ENCODE results near the gene ZCWPW1. TPM values are rescaled to one million over a fixed set of nuclear protein-coding genes. Genes with fewer than 3 reads are reported as not detected.

Gene ZCWPW1
- polyA plus RNA-seq, 1 of the 3 experiments (the other 2 are of a cell fraction) = 4.1 TPM

- H3K27ac ChIP-seq (ENCODE audit: low read depth in 2 of 2, low read length in 1 of 2) = no peak overlapping the region
- no peak for DNase-seq
- H3K79me2 ChIP-seq (ENCODE audit: insufficient read depth) = no peaks in the 10 kb centered on the region
- TF ChIP-seq NRF1 (IDR thresholded peaks at IDR 0.05; ENCODE audit: low read depth, low read length) (no peak), ELF1 (IDR thresholded peaks at IDR 0.05) (no peak), CHD2 (IDR thresholded peaks at IDR 0.05; ENCODE audit: low read length, partially characterized antibody) (no peak), EP300 (IDR thresholded peaks at IDR 0.05; ENCODE audit: borderline replicate concordance in 1 of 2, low read depth in 1 of 2, low read length in 1 of 2) (no peak), MEF2A (IDR thresholded peaks at IDR 0.05; ENCODE audit: borderline replicate concordance, low read depth) (no peak), RXRA (IDR thresholded peaks at IDR 0.05; ENCODE audit: borderline replicate concordance, low read depth) (no peak), FOXM1 (IDR thresholded peaks at IDR 0.05; ENCODE audit: low read depth) (no peak), JUND (IDR thresholded peaks at IDR 0.05) (no peak)
- TF ChIP-seq, protein P1, sequence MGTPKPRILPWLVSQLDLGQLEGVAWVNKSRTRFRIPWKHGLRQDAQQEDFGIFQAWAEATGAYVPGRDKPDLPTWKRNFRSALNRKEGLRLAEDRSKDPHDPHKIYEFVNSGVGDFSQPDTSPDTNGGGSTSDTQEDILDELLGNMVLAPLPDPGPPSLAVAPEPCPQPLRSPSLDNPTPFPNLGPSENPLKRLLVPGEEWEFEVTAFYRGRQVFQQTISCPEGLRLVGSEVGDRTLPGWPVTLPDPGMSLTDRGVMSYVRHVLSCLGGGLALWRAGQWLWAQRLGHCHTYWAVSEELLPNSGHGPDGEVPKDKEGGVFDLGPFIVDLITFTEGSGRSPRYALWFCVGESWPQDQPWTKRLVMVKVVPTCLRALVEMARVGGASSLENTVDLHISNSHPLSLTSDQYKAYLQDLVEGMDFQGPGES (IDR thresholded peaks at IDR 0.05; ENCODE audit: low read depth, low read length) = no peak
- TF ChIP-seq, protein P2, sequence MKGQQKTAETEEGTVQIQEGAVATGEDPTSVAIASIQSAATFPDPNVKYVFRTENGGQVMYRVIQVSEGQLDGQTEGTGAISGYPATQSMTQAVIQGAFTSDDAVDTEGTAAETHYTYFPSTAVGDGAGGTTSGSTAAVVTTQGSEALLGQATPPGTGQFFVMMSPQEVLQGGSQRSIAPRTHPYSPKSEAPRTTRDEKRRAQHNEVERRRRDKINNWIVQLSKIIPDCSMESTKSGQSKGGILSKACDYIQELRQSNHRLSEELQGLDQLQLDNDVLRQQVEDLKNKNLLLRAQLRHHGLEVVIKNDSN (IDR thresholded peaks at IDR 0.05; ENCODE audit: borderline replicate concordance, low read depth) = no peak
- no peak overlapping the region for H2AFZ ChIP-seq (ENCODE audit: low read depth)
- POLR2A ChIA-PET = no interaction called here
- H3K27me3 ChIP-seq (ENCODE audit: insufficient read depth) = no peaks in the 10 kb centered on the region
- H3K4me2 ChIP-seq = no peak overlapping the region
- no peaks in the 10 kb centered on the region for H3K9me2 ChIP-seq
- no peaks in the 10 kb centered on the region for H3F3A ChIP-seq (replicated peaks; ENCODE audit: insufficient read depth)
- WGBS (ENCODE audit: low lambda C conversion rate) = no CpG with 5 or more reads among the region's 6 CpGs
- peaks cover 0 to 3% of the 10 kb centered on the region in 2 experiments for H3K36me3 ChIP-seq (replicated peaks in 1 of 2; ENCODE audit: control insufficient read depth in 1 of 2, insufficient read depth in 2 of 2, low read length in 1 of 2)
- H4K20me1 ChIP-seq (ENCODE audit: insufficient read depth) = no peaks in the 10 kb centered on the region
- no peak overlapping the region for H3K9ac ChIP-seq
- no peak overlapping the region for H3K4me3 ChIP-seq (ENCODE audit: low read depth in 2 of 2, low read length in 1 of 2)
- H3K4me1 ChIP-seq (ENCODE audit: control insufficient read depth in 1 of 2, insufficient read depth in 2 of 2, low read depth in 1 of 2, low read length in 1 of 2) = peaks cover 5 to 7% of the 10 kb centered on the region in 2 experiments; a peak in 1 of 4 replicates
- CTCF ChIA-PET = interaction anchor here (1.2 to 4.8 kb wide), 2 partner anchors 26 to 35 kb away, joined by 3 to 24 read pairs; no protein-coding TSS in a partner anchor
- H3K9me3 ChIP-seq = no peaks in the 10 kb centered on the region
Measured at GRCh38 chr7:100372694-100373093, 55.8 kb downstream of the ZCWPW1 start.

GRCh38 chr7:100372256-100372655 lies 56.2 kb downstream of the ZCWPW1 start:
- H3K27me3 ChIP-seq (ENCODE audit: insufficient read depth) = no peaks in the 10 kb centered on the region
- H3K9me2 ChIP-seq = no peaks in the 10 kb centered on the region
- WGBS (ENCODE audit: low lambda C conversion rate) = 74% methylated on average over 5 of the region's 8 CpGs
- peaks cover 0 to 3% of the 10 kb centered on the region in 2 experiments for H3K36me3 ChIP-seq (replicated peaks in 1 of 2; ENCODE audit: control insufficient read depth in 1 of 2, insufficient read depth in 2 of 2, low read length in 1 of 2)
- no peak for TF ChIP-seq RXRA (IDR thresholded peaks at IDR 0.05; ENCODE audit: borderline replicate concordance, low read depth)
- no peak for TF ChIP-seq PBX3 (IDR thresholded peaks at IDR 0.05)
- POLR2A ChIA-PET = no interaction called here
- CTCF ChIA-PET = interaction anchor here (1.2 to 4.8 kb wide), 2 partner anchors 25 to 35 kb away, joined by 3 to 24 read pairs; no protein-coding TSS in a partner anchor
- no peak for DNase-seq
- H4K20me1 ChIP-seq (ENCODE audit: insufficient read depth) = no peaks in the 10 kb centered on the region
- H3K27ac ChIP-seq (ENCODE audit: low read depth in 2 of 2, low read length in 1 of 2) = no peak overlapping the region
- H3K4me2 ChIP-seq = no peak overlapping the region
- peaks cover 5 to 7% of the 10 kb centered on the region in 2 experiments; a peak in 1 of 4 replicates for H3K4me1 ChIP-seq (ENCODE audit: control insufficient read depth in 1 of 2, insufficient read depth in 2 of 2, low read depth in 1 of 2, low read length in 1 of 2)
- H3K79me2 ChIP-seq (ENCODE audit: insufficient read depth) = no peaks in the 10 kb centered on the region
- H2AFZ ChIP-seq (ENCODE audit: low read depth) = no peak overlapping the region; the same call in 1 of the 2 replicates
- no peak overlapping the region for H3K4me3 ChIP-seq (ENCODE audit: low read depth in 2 of 2, low read length in 1 of 2)
- H3F3A ChIP-seq (replicated peaks; ENCODE audit: insufficient read depth) = no peaks in the 10 kb centered on the region
- H3K9me3 ChIP-seq = no peaks in the 10 kb centered on the region
- no peak overlapping the region for H3K9ac ChIP-seq

Measured in SK-N-SH (cell line).